Esophagus muscularis mucosa (tissue), 4 donors: ENCODE results near the gene CDC45. TPM values are rescaled to one million over a fixed set of nuclear protein-coding genes. Genes with fewer than 3 reads are reported as not detected.

ENCODE experiments used
- DNase-seq: peaks from one replicate; pipeline ENCODE4 v3.0.0-alpha.2; 2017; ENCODE audit errors: extremely low spot score
- H3K27ac ChIP-seq, 4 donors: fragments of 200-600 bp; sonication (generic); replicated peaks in 1 of 4; 1 replicate in 3 of 4; 2 replicates in 1 of 4; pipeline ENCODE4 v1.5.1; 2016 to 2019; ENCODE audit warnings: mild to moderate bottlenecking in 1 of 4
- H3K27me3 ChIP-seq, 4 donors: fragments of 200-600 bp; sonication (generic); one replicate each; pipeline versions ENCODE4 v1.5.1 to v1.6.0; 2016 to 2019
- H3K36me3 ChIP-seq, 4 donors: fragments of 200-600 bp; sonication (generic); one replicate each; pipeline ENCODE4 v1.5.1; 2016 to 2019
- H3K4me1 ChIP-seq, 4 donors: fragments of 200-600 bp; sonication (generic); one replicate each; pipeline ENCODE4 v1.5.1; 2016 to 2019
- H3K4me3 ChIP-seq, 4 donors: fragments of 200-600 bp; sonication (generic); 1 replicate in 2 of 4; 2 replicates in 2 of 4; pipeline ENCODE4 v1.5.1; 2016 to 2019; ENCODE audit warnings: mild to moderate bottlenecking in 4 of 4, moderate library complexity in 1 of 4
- H3K9me3 ChIP-seq, 4 donors: fragments of 200-600 bp; sonication (generic); 1 replicate in 3 of 4; 2 replicates in 1 of 4; pipeline ENCODE4 v1.5.1; 2016 to 2019
- CTCF ChIP-seq, 3 experiments: fragments of 200-600 bp in 2 of 3; fragments of 450-650 bp in 1 of 3; sonication (generic) in 2 of 3; IDR thresholded peaks; one replicate each; pipeline ENCODE4 v1.5.1; 2017 to 2019; ENCODE audit warnings: antibody characterized with exemption in 3 of 3, mild to moderate bottlenecking in 2 of 3, moderate library complexity in 1 of 3
- EP300 ChIP-seq: sonication (generic); formaldehyde crosslinking; IDR thresholded peaks from one replicate; pipeline ENCODE4 v1.6.1; 2017; ENCODE audit warnings: antibody characterized with exemption
- POLR2A ChIP-seq: fragments of 450-650 bp; IDR thresholded peaks from one replicate; pipeline ENCODE4 v1.6.1; 2017; ENCODE audit warnings: antibody characterized with exemption, moderate library complexity, mild to moderate bottlenecking, low read depth
- POLR2AphosphoS5 ChIP-seq, 2 donors: sonication (generic); formaldehyde crosslinking; IDR thresholded peaks; one replicate each; pipeline ENCODE4 v1.6.1; 2017; ENCODE audit warnings: antibody characterized with exemption in 2 of 2
- WGBS: methylation state at CpG from one replicate; pipeline ENCODE4 v1.1.5; 2018; 5-methylcytosine and 5-hydroxymethylcytosine counted together
- intact Hi-C: fragments of 100-400 bp; cut with DNase I; formaldehyde crosslinking; loops from one replicate; pipeline ENCODE4 v1.15.1; 2023
- total RNA-seq, 4 donors: library from RNA; depleted of rRNA; stranded (reverse); fragments of >200 nt; gene quantifications; one replicate each; pipeline versions ENCODE4 v1.1.0 to v1.2.1, GENCODE V29; 2016

Gene CDC45
- total RNA-seq, 4 donors from 2014 or later, result 0.32 to 1.1 (median 0.42) TPM; not detected in 1

GRCh38 chr22:19478901-19479354 lies 792 bp upstream of the CDC45 start, which contains the start of gene UFD1:
UFD1 (minus strand) TSS chr22:19479193; CDS start chr22:19479085, 108 bp downstream.
- peaks cover 0 to 5% (median 0%) of the 10 kb centered on the region in 4 donors for H3K27me3 ChIP-seq
- peak within 1 kb of the TSS; percentile 87 to 96 (median 92) for H3K4me3 ChIP-seq
- DNase-seq, result peak; percentile 97
- H3K36me3 ChIP-seq, result peaks cover 0 to 17% (median 14%) of the 10 kb centered on the region in 4 donors
- H3K9me3 ChIP-seq, result no peaks in the 10 kb centered on the region
- peak within 1 kb of the TSS; percentile 86 to 96 (median 93) for H3K27ac ChIP-seq
- under 1% methylated on average over 32 of the region's 42 CpGs for WGBS
- TF ChIP-seq POLR2AphosphoS5 (IDR thresholded peaks at IDR 0.05) (peak; percentile 51 to 87), EP300 (no peak), CTCF (IDR thresholded peaks at IDR 0.05) (peak in 1 of 3 experiments; percentile 19)
- intact Hi-C loops, result no loop called here
- peaks cover 18 to 48% (median 48%) of the 10 kb centered on the region in 4 donors for H3K4me1 ChIP-seq

GRCh38 chr22:19480173-19480568 lies 451 bp downstream of the CDC45 start:
- peaks cover 18 to 39% (median 39%) of the 10 kb centered on the region in 4 donors for H3K4me1 ChIP-seq
- peak overlapping the region; percentile 87 to 96 (median 92) for H3K4me3 ChIP-seq
- no peak for TF ChIP-seq POLR2AphosphoS5 (IDR thresholded peaks at IDR 0.05)
- TF ChIP-seq POLR2A, result no peak
- no peak for TF ChIP-seq CTCF (IDR thresholded peaks at IDR 0.05)
- no peak for TF ChIP-seq EP300
- peaks cover 0 to 5% (median 2%) of the 10 kb centered on the region in 4 donors for H3K36me3 ChIP-seq
- intact Hi-C loops, result no loop called here
- H3K9me3 ChIP-seq, result no peaks in the 10 kb centered on the region
- peaks cover 0 to 5% (median 0%) of the 10 kb centered on the region in 4 donors for H3K27me3 ChIP-seq
- under 1% methylated on average over 15 of the region's 15 CpGs for WGBS
- no peak overlapping the region for H3K27ac ChIP-seq
- no peak for DNase-seq

- WGBS, result 68% methylated on average over 10 of the region's 10 CpGs
- intact Hi-C loops, result no loop called here
- Histone ChIP-seq H3K9me3 (no peaks in the 10 kb centered on the region), H3K27ac (no peak overlapping the region), H3K27me3 (peaks cover 0 to 5% (median 0%) of the 10 kb centered on the region in 4 donors), H3K4me1 (peaks cover 18 to 33% (median 33%) of the 10 kb centered on the region in 4 donors), H3K4me3 (no peak overlapping the region), H3K36me3 (peaks cover 0 to 4% (median 0%) of the 10 kb centered on the region in 4 donors)
- no peak for DNase-seq
- no peak for TF ChIP-seq CTCF (IDR thresholded peaks at IDR 0.05)
Observed at GRCh38 chr22:19480789-19481188, 1.1 kb downstream of the CDC45 start.

GRCh38 chr22:19482297-19482696 lies 2.6 kb downstream of the CDC45 start:
- intact Hi-C loops, result no loop called here
- no peak for DNase-seq

More at GRCh38 chr22:19482297-19482696, 2.6 kb downstream of the CDC45 start:
- Histone ChIP-seq H3K9me3 (no peaks in the 10 kb centered on the region), H3K36me3 (no peaks in the 10 kb centered on the region), H3K27ac (no peak overlapping the region), H3K27me3 (peaks cover 0 to 5% (median 0%) of the 10 kb centered on the region in 4 donors), H3K4me3 (no peak overlapping the region), H3K4me1 (peaks cover 16 to 18% (median 18%) of the 10 kb centered on the region in 4 donors)
- WGBS, result 93% methylated on average over 8 of the region's 9 CpGs
- TF ChIP-seq POLR2AphosphoS5 (IDR thresholded peaks at IDR 0.05), result no peak
- TF ChIP-seq EP300, result no peak
- no peak for TF ChIP-seq POLR2A
- no peak for TF ChIP-seq CTCF (IDR thresholded peaks at IDR 0.05)
